ENCODE results near the gene ADARB2. TPM values are rescaled to one million over a fixed set of nuclear protein-coding genes. Genes with fewer than 3 reads are reported as not detected.

ADARB2 gene
- total RNA-seq, 1 donor from 2014 or later, result 1.8 TPM

DNA sequence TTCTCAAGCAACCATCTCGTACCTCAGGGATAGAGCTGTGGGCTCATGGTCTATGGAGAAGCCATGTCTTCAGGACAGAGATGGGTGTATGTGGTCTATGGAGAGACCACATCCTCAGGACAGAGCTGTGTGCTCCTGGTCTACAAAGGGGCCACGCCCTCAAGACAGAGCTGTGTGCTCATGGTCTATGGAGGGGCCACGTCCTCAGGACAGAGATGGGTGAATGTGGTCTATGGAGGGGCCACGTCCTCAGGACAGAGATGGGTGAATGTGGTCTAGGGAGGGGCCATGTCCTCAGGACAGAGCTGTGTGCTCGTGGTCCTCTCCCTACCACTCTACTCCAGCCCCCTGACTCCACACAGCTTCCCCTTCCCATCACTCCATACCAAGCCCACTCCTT, 563.3 kb downstream of the ADARB2 start:
- Mint-ChIP-seq H3K4me1 (no peaks in the 10 kb centered on the region), H3K9me3 (no peaks in the 10 kb centered on the region), H3K4me3 (no peak overlapping the region), H3K36me3 (ENCODE audit: low read depth) (no peaks in the 10 kb centered on the region), H3K27ac (ENCODE audit: unreplicated experiment) (no peak overlapping the region), H3K27me3 (ENCODE audit: low read depth) (no peaks in the 10 kb centered on the region)
- DNase-seq (ENCODE audit: low read depth, low spot score), result no peak
- TF ChIP-seq, protein P1, sequence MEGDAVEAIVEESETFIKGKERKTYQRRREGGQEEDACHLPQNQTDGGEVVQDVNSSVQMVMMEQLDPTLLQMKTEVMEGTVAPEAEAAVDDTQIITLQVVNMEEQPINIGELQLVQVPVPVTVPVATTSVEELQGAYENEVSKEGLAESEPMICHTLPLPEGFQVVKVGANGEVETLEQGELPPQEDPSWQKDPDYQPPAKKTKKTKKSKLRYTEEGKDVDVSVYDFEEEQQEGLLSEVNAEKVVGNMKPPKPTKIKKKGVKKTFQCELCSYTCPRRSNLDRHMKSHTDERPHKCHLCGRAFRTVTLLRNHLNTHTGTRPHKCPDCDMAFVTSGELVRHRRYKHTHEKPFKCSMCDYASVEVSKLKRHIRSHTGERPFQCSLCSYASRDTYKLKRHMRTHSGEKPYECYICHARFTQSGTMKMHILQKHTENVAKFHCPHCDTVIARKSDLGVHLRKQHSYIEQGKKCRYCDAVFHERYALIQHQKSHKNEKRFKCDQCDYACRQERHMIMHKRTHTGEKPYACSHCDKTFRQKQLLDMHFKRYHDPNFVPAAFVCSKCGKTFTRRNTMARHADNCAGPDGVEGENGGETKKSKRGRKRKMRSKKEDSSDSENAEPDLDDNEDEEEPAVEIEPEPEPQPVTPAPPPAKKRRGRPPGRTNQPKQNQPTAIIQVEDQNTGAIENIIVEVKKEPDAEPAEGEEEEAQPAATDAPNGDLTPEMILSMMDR (conservative IDR thresholded peaks at IDR 0.05), result no peak

DNA sequence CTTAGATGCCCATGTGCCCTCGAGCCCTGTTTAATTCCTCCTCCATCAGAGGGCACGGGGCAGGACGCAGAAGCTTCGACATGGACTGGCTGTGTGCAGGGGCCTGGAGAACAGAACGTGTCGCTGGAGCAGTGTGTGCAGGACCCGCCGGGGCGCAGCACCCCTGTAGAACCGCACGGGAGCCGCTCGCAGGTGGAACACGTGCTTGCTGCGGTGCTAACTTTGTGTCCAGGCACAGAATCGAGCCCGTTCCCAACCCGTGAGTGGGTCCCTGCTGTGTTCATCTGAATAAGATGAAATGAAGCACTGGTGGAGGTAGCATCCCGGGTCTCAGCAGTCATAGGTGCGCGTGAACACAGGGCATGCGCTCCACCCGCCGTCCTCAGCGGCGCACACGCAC, 564.2 kb downstream of the ADARB2 start:
- Mint-ChIP-seq H3K27ac (ENCODE audit: unreplicated experiment) (no peak overlapping the region), H3K36me3 (ENCODE audit: low read depth) (no peaks in the 10 kb centered on the region), H3K27me3 (ENCODE audit: low read depth) (no peaks in the 10 kb centered on the region), H3K4me3 (no peak overlapping the region), H3K9me3 (no peaks in the 10 kb centered on the region), H3K4me1 (no peaks in the 10 kb centered on the region)
- DNase-seq (ENCODE audit: low read depth, low spot score), result no peak
- TF ChIP-seq, protein P1 (conservative IDR thresholded peaks at IDR 0.05), result no peak

DNA sequence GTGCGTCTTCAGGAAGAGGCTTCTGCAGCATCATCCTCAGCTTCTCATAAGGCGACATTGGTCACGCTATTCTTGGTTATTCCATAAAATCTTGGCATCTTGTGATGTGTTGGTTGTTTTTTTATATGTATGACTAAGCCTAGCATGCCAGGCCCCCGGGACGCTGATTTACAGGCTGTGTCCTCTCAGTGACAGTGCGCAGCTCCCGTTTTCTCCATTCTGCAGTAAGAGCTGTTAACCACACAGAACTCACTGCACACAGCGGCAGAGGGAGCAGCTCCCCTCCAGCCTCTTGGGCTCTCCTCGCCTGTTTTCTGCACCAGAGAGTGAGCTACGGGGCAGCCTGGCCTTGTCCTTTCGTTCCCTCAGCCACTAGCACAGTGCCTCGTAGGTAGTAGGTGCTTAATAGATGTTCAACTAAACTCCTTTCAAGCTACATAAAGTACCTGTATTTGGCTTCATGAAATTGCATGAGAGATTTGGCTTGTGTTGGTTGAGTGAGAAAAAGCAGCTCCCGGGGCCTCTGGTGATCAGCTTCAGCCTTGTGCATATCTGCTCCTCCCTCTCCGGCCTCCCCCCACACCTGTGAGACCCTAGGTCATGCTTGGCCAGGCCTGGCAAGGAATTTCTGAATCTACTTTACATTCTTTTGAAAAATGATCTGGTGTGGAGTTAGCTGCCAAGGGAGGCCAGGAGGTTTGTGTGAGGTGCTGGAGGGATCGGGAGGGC, 564.9 kb downstream of the ADARB2 start:
- Mint-ChIP-seq H3K4me3 (no peak overlapping the region), H3K4me1 (no peaks in the 10 kb centered on the region), H3K9me3 (no peaks in the 10 kb centered on the region), H3K36me3 (ENCODE audit: low read depth) (no peaks in the 10 kb centered on the region), H3K27ac (ENCODE audit: unreplicated experiment) (no peak overlapping the region), H3K27me3 (ENCODE audit: low read depth) (no peaks in the 10 kb centered on the region)
- TF ChIP-seq, protein P1 (conservative IDR thresholded peaks at IDR 0.05), result no peak
- no peak for DNase-seq (ENCODE audit: low read depth, low spot score)

DNA sequence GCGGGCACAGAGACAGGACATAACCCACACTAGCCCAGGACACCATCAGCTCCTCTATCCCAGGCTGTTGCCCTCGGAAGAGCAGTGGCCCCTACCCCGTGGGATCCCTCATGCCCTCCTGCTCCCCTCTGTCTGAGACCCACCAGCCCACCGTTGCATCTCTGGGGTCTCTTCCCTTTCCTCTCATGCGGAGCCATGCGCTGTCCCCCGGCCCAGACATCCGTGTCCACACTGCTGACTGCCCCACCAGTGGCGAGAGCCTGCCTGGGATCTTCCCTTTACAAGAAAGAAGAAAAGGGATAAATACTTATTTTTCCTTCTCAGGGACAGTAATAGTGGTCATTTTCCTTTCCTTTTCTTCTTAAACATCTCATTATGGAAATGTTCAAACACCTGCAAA, 565.7 kb downstream of the ADARB2 start:
- no peak for DNase-seq (ENCODE audit: low read depth, low spot score)
- Mint-ChIP-seq H3K4me3 (no peak overlapping the region), H3K27me3 (ENCODE audit: low read depth) (no peaks in the 10 kb centered on the region), H3K4me1 (no peaks in the 10 kb centered on the region), H3K36me3 (ENCODE audit: low read depth) (no peaks in the 10 kb centered on the region), H3K27ac (ENCODE audit: unreplicated experiment) (no peak overlapping the region), H3K9me3 (no peaks in the 10 kb centered on the region)
- TF ChIP-seq, protein P1 (conservative IDR thresholded peaks at IDR 0.05), result no peak

DNA sequence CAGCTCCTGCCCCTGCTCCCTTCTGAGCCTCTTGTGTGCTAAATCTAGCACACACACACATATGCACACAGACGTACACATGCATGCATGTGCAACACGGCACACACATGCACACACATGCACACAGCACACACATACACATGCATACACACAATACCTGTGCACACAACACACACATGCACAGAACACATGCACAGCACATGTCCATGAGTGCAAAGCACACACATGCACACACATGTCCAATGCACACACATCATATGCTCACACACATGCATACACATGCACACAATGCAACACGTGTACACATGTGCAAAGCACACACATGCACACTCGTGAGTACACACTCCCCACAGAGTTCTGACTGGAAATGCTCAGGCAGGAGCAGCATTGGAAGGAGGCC, 566.1 kb downstream of the ADARB2 start:
- H3K4me3 Mint-ChIP-seq, result no peak overlapping the region
- no peaks in the 10 kb centered on the region for H3K9me3 Mint-ChIP-seq
- H3K27ac Mint-ChIP-seq (ENCODE audit: unreplicated experiment), result no peak overlapping the region
- no peaks in the 10 kb centered on the region for H3K27me3 Mint-ChIP-seq (ENCODE audit: low read depth)
- TF ChIP-seq, protein P1 (conservative IDR thresholded peaks at IDR 0.05), result no peak
- DNase-seq (ENCODE audit: low read depth, low spot score), result no peak
- no peaks in the 10 kb centered on the region for H3K4me1 Mint-ChIP-seq
- H3K36me3 Mint-ChIP-seq (ENCODE audit: low read depth), result no peaks in the 10 kb centered on the region
